ENCODE measurements around the gene TFPT.
A peak's percentile ranks its signal among the peaks of the same experiment; 100 is the strongest.

Gene TFPT

GRCh38 chr19:54148158-54148557 lies 32.7 kb upstream of the TFPT start:
- no peak for DNase-seq

- no peak for DNase-seq
Measured at GRCh38 chr19:54147676-54148075, 32.2 kb upstream of the TFPT start.

- DNase-seq: no peak
Measured at GRCh38 chr19:54145541-54146158, 30.2 kb upstream of the TFPT start.

GRCh38 chr19:54142166-54142780 lies 26.8 kb upstream of the TFPT start:
- no peak for DNase-seq

- no peak for DNase-seq
Measured at GRCh38 chr19:54141356-54141755, 25.9 kb upstream of the TFPT start.

- DNase-seq: peak in 1 of 6 experiments; percentile 12
Measured at GRCh38 chr19:54138489-54139256, 23.2 kb upstream of the TFPT start.

- DNase-seq: peak in 3 of 6 experiments; percentile 14 to 52 (median 48)
Measured at GRCh38 chr19:54137699-54138488, 22.4 kb upstream of the TFPT start, which contains the start of gene CNOT3. CNOT3 (plus strand) TSS chr19:54137762; CDS start chr19:54142979, 5,217 bp downstream.

GRCh38 chr19:54136864-54137698 lies 21.6 kb upstream of the TFPT start:
- peak; percentile 97 to 100 (median 100) for DNase-seq

- DNase-seq: no peak
Measured at GRCh38 chr19:54136086-54136863, 20.8 kb upstream of the TFPT start.

- no peak for DNase-seq
Measured at GRCh38 chr19:54133957-54134590, 18.6 kb upstream of the TFPT start.

- DNase-seq: peak in 2 of 6 experiments; percentile 34 to 63
Measured at GRCh38 chr19:54133312-54133956, 18.0 kb upstream of the TFPT start.

GRCh38 chr19:54129617-54129996 lies 14.2 kb upstream of the TFPT start:
- no peak for DNase-seq

- no peak for DNase-seq
Measured at GRCh38 chr19:54128796-54129616, 13.5 kb upstream of the TFPT start.

- DNase-seq: no peak
Measured at GRCh38 chr19:54128441-54128725, 12.9 kb upstream of the TFPT start.

- DNase-seq: no peak
Measured at GRCh38 chr19:54127688-54128440, 12.4 kb upstream of the TFPT start.

- DNase-seq: no peak
Measured at GRCh38 chr19:54125713-54126112, 10.3 kb upstream of the TFPT start.

GRCh38 chr19:54124393-54124792 lies 8.9 kb upstream of the TFPT start:
- DNase-seq: no peak

- DNase-seq: no peak
Measured at GRCh38 chr19:54123682-54124081, 8.2 kb upstream of the TFPT start.

- DNase-seq: no peak
Measured at GRCh38 chr19:54121259-54121658, 5.8 kb upstream of the TFPT start.
